C4-2B (cell line): ENCODE results near the gene CORO1C.

Experiments
- CTCF ChIP-seq: fragments of 450-650 bp; conservative IDR thresholded peaks from 2 replicates; pipeline ENCODE4 v1.5.1; 2017; ENCODE audit warnings: mild to moderate bottlenecking
- ZFX ChIP-seq: fragments of 450-650 bp; IDR thresholded peaks from 2 replicates; pipeline ENCODE4 v1.6.1; 2017

GRCh38 chr12:108643941-108644810, 87.1 kb downstream of the CORO1C start:
- TF ChIP-seq ZFX = no peak
- TF ChIP-seq CTCF = no peak
